ENCODE measurements around the gene RGSL1.

RGSL1 gene

GRCh38 chr1:182405578-182405977, 44.4 kb upstream of the RGSL1 start:
- H3F3A ChIP-seq (ENCODE audit: control insufficient read depth, insufficient read depth): no peaks in the 10 kb centered on the region
- no peaks in the 10 kb centered on the region for H3K9me2 ChIP-seq (replicated peaks; ENCODE audit: control insufficient read depth, low read length)
- no peaks in the 10 kb centered on the region for H3K36me3 ChIP-seq (ENCODE audit: control insufficient read depth, low read length)
- H3K27me3 ChIP-seq (ENCODE audit: control insufficient read depth, low read length): peaks cover 5% of the 10 kb centered on the region; the same call in 1 of the 2 replicates
- no peak for TF ChIP-seq EZH2phosphoT487 (IDR thresholded peaks at IDR 0.05; ENCODE audit: borderline replicate concordance, low read length)
- TF ChIP-seq CTCF (IDR thresholded peaks at IDR 0.05; ENCODE audit: low read depth, low read length, poor library complexity, severe bottlenecking): no peak
- H3K79me2 ChIP-seq (ENCODE audit: control insufficient read depth, low read length): no peaks in the 10 kb centered on the region
- no peak overlapping the region for H3K4me2 ChIP-seq (ENCODE audit: low read length)
- no peak overlapping the region for H3K27ac ChIP-seq (ENCODE audit: low read depth, low read length)
- no peaks in the 10 kb centered on the region for H4K20me1 ChIP-seq (ENCODE audit: control insufficient read depth, insufficient read depth, low read depth, low read length)
- no peaks in the 10 kb centered on the region for H3K9me3 ChIP-seq (ENCODE audit: control insufficient read depth, insufficient read depth, low read length)
- H3K4me1 ChIP-seq (ENCODE audit: control insufficient read depth, low read length): no peaks in the 10 kb centered on the region
- no peak overlapping the region for H3K4me3 ChIP-seq (ENCODE audit: low read length)

GRCh38 chr1:182406012-182406411, 43.9 kb upstream of the RGSL1 start:
- no peaks in the 10 kb centered on the region for H3K4me1 ChIP-seq (ENCODE audit: control insufficient read depth, low read length)

GRCh38 chr1:182407724-182408123, 42.2 kb upstream of the RGSL1 start:
- no peaks in the 10 kb centered on the region for H3K9me2 ChIP-seq (replicated peaks; ENCODE audit: control insufficient read depth, low read length)
- no peaks in the 10 kb centered on the region for H4K20me1 ChIP-seq (ENCODE audit: control insufficient read depth, insufficient read depth, low read depth, low read length)
- H3K9me3 ChIP-seq (ENCODE audit: control insufficient read depth, insufficient read depth, low read length): no peaks in the 10 kb centered on the region
- no peak for TF ChIP-seq EZH2phosphoT487 (IDR thresholded peaks at IDR 0.05; ENCODE audit: borderline replicate concordance, low read length)
- TF ChIP-seq CTCF (IDR thresholded peaks at IDR 0.05; ENCODE audit: low read depth, low read length, poor library complexity, severe bottlenecking): no peak
- no peaks in the 10 kb centered on the region for H3K36me3 ChIP-seq (ENCODE audit: control insufficient read depth, low read length)
- H3K4me1 ChIP-seq (ENCODE audit: control insufficient read depth, low read length): no peaks in the 10 kb centered on the region
- H3F3A ChIP-seq (ENCODE audit: control insufficient read depth, insufficient read depth): no peaks in the 10 kb centered on the region
- H3K4me3 ChIP-seq (ENCODE audit: low read length): no peak overlapping the region
- H3K4me2 ChIP-seq (ENCODE audit: low read length): no peak overlapping the region
- no peaks in the 10 kb centered on the region for H3K79me2 ChIP-seq (ENCODE audit: control insufficient read depth, low read length)
- no peak overlapping the region for H3K27ac ChIP-seq (ENCODE audit: low read depth, low read length)
- H3K27me3 ChIP-seq (ENCODE audit: control insufficient read depth, low read length): peaks cover 5% of the 10 kb centered on the region; the same call in 1 of the 2 replicates

More at GRCh38 chr1:182406012-182406411, 43.9 kb upstream of the RGSL1 start:
- Histone ChIP-seq H3K27ac (ENCODE audit: low read depth, low read length) (no peak overlapping the region), H3K36me3 (ENCODE audit: control insufficient read depth, low read length) (no peaks in the 10 kb centered on the region), H3K9me3 (ENCODE audit: control insufficient read depth, insufficient read depth, low read length) (no peaks in the 10 kb centered on the region), H3K9me2 (replicated peaks; ENCODE audit: control insufficient read depth, low read length) (no peaks in the 10 kb centered on the region), H3K4me3 (ENCODE audit: low read length) (no peak overlapping the region), H3F3A (ENCODE audit: control insufficient read depth, insufficient read depth) (no peaks in the 10 kb centered on the region), H3K27me3 (ENCODE audit: control insufficient read depth, low read length) (peaks cover 5% of the 10 kb centered on the region; the same call in 1 of the 2 replicates), H3K79me2 (ENCODE audit: control insufficient read depth, low read length) (no peaks in the 10 kb centered on the region), H3K4me2 (ENCODE audit: low read length) (no peak overlapping the region), H4K20me1 (ENCODE audit: control insufficient read depth, insufficient read depth, low read depth, low read length) (no peaks in the 10 kb centered on the region)
- TF ChIP-seq CTCF (IDR thresholded peaks at IDR 0.05; ENCODE audit: low read depth, low read length, poor library complexity, severe bottlenecking) (no peak), EZH2phosphoT487 (IDR thresholded peaks at IDR 0.05; ENCODE audit: borderline replicate concordance, low read length) (no peak)
